ENCODE data around the gene CDKN2D.

GRCh38 chr19:10554760-10555609, 13.8 kb downstream of the CDKN2D start:
- no peak for TF ChIP-seq CTCF (conservative IDR thresholded peaks at IDR 0.05; ENCODE audit: low read length)
- no peak for TF ChIP-seq EZH2phosphoT487 (IDR thresholded peaks at IDR 0.05; ENCODE audit: borderline replicate concordance, low read depth, low read length)
